Breast epithelium (tissue), 3 donors: Measurements from ENCODE around the gene UFM1.

Source experiments
- CTCF ChIP-seq, 3 donors: fragments of 450-650 bp; IDR thresholded peaks; one replicate each; pipeline ENCODE4 v1.5.1; 2016 to 2017; ENCODE audit warnings: antibody characterized with exemption in 3 of 3, mild to moderate bottlenecking in 3 of 3, moderate library complexity in 3 of 3
- POLR2A ChIP-seq: fragments of 450-650 bp; IDR thresholded peaks from one replicate; pipeline ENCODE4 v1.6.1; 2016; ENCODE audit warnings: antibody characterized with exemption, mild to moderate bottlenecking, moderate library complexity
- POLR2AphosphoS5 ChIP-seq, 3 donors: sonication (generic); formaldehyde crosslinking; IDR thresholded peaks; one replicate each; pipeline ENCODE4 v1.6.1; 2017; ENCODE audit warnings: antibody characterized with exemption in 3 of 3

- no peak for TF ChIP-seq CTCF (IDR thresholded peaks at IDR 0.05)
- TF ChIP-seq POLR2A = no peak
- TF ChIP-seq POLR2AphosphoS5 (IDR thresholded peaks at IDR 0.05) = no peak
Observed at GRCh38 chr13:38303816-38304320, 45.8 kb upstream of the UFM1 start.
